ENCODE data around the gene CLDND1.
"Not testable (repeated sequence)": the region's sequence is repeated elsewhere in the genome, so short reads cannot be mapped to it uniquely, and the experiment has no call there.

DNA sequence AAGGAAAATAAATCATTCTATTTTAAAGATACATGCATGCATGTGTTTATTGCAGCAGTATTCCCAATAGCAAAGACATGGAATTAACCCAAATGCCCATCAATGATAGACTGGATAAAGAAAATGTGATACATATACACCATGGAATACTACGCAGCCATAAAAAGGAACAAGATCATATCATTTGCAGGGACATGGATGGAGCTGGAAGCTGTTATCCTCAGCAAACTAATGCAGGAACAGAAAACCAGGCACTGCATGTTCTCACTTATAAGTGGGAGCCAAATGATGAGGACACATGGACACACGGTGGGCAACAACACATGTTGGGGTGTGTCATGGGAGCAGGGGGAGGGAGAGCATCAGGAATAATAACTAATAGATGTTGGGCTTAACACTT, 37.1 kb upstream of the CLDND1 start:
- not testable (repeated sequence) for TF ChIP-seq CTCF (conservative IDR thresholded peaks at IDR 0.05; ENCODE audit: low read depth, low read length); POLR2A (IDR thresholded peaks at IDR 0.05; ENCODE audit: low read depth, low read length); SMC3 (IDR thresholded peaks at IDR 0.05; ENCODE audit: low read depth, low read length); RCOR1 (IDR thresholded peaks at IDR 0.05; ENCODE audit: insufficient replicate concordance, low read length); RAD21 (IDR thresholded peaks at IDR 0.05; ENCODE audit: low read length); BHLHE40 (IDR thresholded peaks at IDR 0.05; ENCODE audit: low read depth, low read length); CEBPB (IDR thresholded peaks at IDR 0.05; ENCODE audit: low read depth, low read length)
- TF ChIP-seq, protein P1, sequence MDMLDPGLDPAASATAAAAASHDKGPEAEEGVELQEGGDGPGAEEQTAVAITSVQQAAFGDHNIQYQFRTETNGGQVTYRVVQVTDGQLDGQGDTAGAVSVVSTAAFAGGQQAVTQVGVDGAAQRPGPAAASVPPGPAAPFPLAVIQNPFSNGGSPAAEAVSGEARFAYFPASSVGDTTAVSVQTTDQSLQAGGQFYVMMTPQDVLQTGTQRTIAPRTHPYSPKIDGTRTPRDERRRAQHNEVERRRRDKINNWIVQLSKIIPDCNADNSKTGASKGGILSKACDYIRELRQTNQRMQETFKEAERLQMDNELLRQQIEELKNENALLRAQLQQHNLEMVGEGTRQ (IDR thresholded peaks at IDR 0.05; ENCODE audit: low read depth, low read length), result not testable (repeated sequence)

All from IMR-90 (cell line).